Ishikawa (cell line): ENCODE data around the gene MVK.

Source experiments
- CEBPB ChIP-seq: IDR thresholded peaks from 2 replicates; pipeline ENCODE4 v1.6.1; 2012
- CREB1 ChIP-seq: IDR thresholded peaks from 2 replicates; pipeline ENCODE4 v1.6.1; 2012; ENCODE audit warnings: low read depth
- EGR1 ChIP-seq: IDR thresholded peaks from 2 replicates; pipeline ENCODE4 v1.6.1; 2012
- EP300 ChIP-seq: IDR thresholded peaks from 2 replicates; pipeline ENCODE4 v1.6.1; 2012; ENCODE audit warnings: borderline replicate concordance
- FOXM1 ChIP-seq: IDR thresholded peaks from 2 replicates; pipeline ENCODE4 v1.6.1; 2012; ENCODE audit warnings: low read depth, borderline replicate concordance
- NFIC ChIP-seq: IDR thresholded peaks from 2 replicates; pipeline ENCODE4 v1.6.1; 2012
- RAD21 ChIP-seq: IDR thresholded peaks from 2 replicates; pipeline ENCODE4 v1.6.1; 2012; ENCODE audit warnings: low read depth
- TAF1 ChIP-seq: IDR thresholded peaks from 2 replicates; pipeline ENCODE4 v1.6.1; 2012; ENCODE audit warnings: low read depth, mild to moderate bottlenecking
- TCF12 ChIP-seq: IDR thresholded peaks from 2 replicates; pipeline ENCODE4 v1.6.1; 2012; ENCODE audit warnings: low read depth
- TEAD4 ChIP-seq: IDR thresholded peaks from 2 replicates; pipeline ENCODE4 v1.6.1; 2012
- YY1 ChIP-seq: IDR thresholded peaks from 2 replicates; pipeline ENCODE4 v1.6.1; 2012; ENCODE audit warnings: low read depth
- ZBTB7A ChIP-seq: IDR thresholded peaks from 2 replicates; pipeline ENCODE4 v1.6.1; 2012; ENCODE audit warnings: low read depth
- TF ChIP-seq, protein P1 (sequence below): IDR thresholded peaks from 2 replicates; pipeline ENCODE4 v1.6.1; 2012
- TF ChIP-seq, protein P2 (sequence below): IDR thresholded peaks from 2 replicates; pipeline ENCODE4 v1.6.1; 2012
- TF ChIP-seq, protein P3 (sequence below): IDR thresholded peaks from 2 replicates; pipeline ENCODE4 v1.6.1; 2012; ENCODE audit warnings: low read depth, mild to moderate bottlenecking

The MVK gene

DNA sequence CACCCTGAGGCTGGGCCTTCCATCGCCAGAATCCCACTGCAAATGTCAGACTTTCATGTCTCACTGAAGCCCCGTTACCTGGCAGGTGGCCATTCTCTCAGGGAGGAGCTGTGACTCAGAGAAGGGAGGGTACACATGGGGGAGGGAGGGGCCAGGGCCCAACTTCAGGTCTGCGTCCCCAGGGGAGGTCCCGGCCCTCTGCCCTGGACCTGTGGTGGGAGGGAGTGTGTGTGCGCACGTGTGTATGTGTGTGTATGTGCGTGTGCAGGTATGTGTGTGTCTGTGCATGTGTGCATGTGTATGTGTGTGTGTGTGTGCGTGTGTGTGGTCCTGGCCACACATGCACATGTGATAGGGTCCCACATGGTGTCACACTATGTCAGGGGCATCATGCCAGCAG lies 50.9 kb downstream of the MVK start:
- TF ChIP-seq EP300 (no peak), NFIC (no peak), RAD21 (no peak), YY1 (no peak), TEAD4 (no peak), CREB1 (no peak), EGR1 (no peak), ZBTB7A (no peak)
- TF ChIP-seq, protein P1, sequence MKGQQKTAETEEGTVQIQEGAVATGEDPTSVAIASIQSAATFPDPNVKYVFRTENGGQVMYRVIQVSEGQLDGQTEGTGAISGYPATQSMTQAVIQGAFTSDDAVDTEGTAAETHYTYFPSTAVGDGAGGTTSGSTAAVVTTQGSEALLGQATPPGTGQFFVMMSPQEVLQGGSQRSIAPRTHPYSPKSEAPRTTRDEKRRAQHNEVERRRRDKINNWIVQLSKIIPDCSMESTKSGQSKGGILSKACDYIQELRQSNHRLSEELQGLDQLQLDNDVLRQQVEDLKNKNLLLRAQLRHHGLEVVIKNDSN: no peak
- TF ChIP-seq, protein P2, sequence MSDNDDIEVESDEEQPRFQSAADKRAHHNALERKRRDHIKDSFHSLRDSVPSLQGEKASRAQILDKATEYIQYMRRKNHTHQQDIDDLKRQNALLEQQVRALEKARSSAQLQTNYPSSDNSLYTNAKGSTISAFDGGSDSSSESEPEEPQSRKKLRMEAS: no peak
- TF ChIP-seq, protein P3, sequence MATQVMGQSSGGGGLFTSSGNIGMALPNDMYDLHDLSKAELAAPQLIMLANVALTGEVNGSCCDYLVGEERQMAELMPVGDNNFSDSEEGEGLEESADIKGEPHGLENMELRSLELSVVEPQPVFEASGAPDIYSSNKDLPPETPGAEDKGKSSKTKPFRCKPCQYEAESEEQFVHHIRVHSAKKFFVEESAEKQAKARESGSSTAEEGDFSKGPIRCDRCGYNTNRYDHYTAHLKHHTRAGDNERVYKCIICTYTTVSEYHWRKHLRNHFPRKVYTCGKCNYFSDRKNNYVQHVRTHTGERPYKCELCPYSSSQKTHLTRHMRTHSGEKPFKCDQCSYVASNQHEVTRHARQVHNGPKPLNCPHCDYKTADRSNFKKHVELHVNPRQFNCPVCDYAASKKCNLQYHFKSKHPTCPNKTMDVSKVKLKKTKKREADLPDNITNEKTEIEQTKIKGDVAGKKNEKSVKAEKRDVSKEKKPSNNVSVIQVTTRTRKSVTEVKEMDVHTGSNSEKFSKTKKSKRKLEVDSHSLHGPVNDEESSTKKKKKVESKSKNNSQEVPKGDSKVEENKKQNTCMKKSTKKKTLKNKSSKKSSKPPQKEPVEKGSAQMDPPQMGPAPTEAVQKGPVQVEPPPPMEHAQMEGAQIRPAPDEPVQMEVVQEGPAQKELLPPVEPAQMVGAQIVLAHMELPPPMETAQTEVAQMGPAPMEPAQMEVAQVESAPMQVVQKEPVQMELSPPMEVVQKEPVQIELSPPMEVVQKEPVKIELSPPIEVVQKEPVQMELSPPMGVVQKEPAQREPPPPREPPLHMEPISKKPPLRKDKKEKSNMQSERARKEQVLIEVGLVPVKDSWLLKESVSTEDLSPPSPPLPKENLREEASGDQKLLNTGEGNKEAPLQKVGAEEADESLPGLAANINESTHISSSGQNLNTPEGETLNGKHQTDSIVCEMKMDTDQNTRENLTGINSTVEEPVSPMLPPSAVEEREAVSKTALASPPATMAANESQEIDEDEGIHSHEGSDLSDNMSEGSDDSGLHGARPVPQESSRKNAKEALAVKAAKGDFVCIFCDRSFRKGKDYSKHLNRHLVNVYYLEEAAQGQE: no peak

DNA sequence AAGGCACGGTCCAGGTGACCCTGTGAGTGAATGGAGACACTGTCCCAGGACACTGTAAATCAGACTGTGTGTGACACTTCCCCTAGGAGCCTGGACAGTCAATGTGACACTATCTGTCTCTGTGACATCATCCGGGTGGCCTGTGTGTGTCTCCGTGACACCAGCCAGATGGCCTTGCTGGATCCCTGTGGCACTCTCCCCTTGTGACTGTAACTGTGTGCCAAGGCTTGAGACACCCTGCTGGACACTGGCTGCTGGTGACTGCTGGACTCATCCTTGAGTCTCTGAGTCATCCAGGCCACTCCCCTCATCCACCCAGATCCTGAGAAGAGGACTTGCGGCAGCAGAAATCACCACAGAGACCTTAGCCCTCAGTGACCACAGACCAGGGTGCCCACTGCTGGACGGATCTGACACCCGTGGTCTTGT lies 51.6 kb downstream of the MVK start:
- TF ChIP-seq, protein P3: no peak

DNA sequence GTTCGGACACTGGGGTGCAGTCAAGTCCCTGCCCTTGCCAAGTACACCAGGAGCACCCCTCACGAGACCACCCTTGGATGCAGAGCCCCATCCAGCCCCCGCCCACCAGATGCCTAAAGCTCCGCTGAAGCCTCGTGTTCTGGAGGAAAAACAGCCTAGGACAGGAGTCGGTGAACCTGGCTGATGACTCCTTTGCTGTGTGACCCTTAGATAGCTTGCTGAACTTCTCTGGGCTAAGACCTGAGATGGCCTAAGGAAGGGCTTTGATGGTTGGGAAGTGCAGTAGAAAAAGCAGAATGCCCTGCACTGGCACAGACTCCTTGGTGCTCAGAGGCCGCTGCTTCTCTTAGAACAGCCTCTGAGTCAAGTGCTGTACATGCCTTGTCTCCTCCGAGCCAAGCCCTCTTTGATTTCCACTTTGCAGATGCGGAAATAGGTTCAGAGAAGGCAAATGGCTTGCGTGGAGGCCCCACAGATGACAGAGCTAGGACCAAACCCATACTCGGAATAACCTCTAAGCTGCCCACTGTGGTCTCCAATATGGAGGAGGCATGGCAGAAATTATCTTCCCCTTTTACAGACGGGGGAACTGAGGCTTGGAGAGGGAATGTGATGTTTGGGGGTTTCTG lies 52.3 kb downstream of the MVK start:
- TF ChIP-seq RAD21 (no peak), FOXM1 (no peak), CEBPB (no peak), NFIC (no peak), TEAD4 (no peak), TAF1 (no peak), YY1 (no peak), EGR1 (no peak), CREB1 (no peak), TCF12 (no peak), ZBTB7A (no peak), EP300 (no peak)
- TF ChIP-seq, protein P3: no peak
- TF ChIP-seq, protein P2: no peak
- TF ChIP-seq, protein P1: no peak

DNA sequence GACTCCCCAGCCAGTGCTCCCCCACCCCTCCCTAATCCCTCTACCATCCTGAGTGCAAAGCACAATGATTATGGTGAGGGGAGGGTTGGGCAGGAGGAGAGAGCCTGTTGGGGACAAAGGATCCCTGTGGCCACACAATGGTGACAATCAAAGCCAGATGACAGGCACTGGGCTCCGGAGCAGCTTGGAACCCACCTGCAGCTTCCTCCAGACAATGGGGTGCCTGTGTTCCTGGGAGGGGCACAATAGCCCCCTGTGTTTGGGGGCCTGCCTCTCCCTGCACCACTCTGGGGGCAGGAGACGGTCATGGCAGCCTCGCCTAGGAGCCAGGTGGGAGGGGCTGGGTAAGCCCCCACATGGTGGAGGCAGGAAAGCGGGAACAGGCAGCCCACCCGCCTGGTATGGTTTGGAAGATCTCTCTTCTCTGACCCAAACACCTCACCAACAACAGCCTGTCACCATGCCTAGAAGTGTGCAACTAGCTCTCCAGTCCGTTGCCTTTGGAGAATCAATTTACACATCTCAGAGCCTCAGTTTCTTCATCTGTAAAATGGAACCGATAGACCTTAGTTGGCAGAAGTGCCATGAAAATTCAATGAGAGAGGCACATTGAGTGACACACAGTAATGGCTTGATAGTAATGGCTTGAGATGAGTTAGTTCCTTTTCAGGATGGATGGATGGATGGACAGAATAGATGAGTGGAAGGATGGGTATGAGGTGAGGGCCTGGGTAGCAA lies 53.0 kb downstream of the MVK start:
- TF ChIP-seq CREB1 (no peak), CEBPB (no peak), EGR1 (no peak), FOXM1 (no peak), TCF12 (no peak), ZBTB7A (no peak), RAD21 (no peak), TEAD4 (no peak), NFIC (no peak), EP300 (no peak), TAF1 (no peak), YY1 (no peak)
- TF ChIP-seq, protein P2: no peak
- TF ChIP-seq, protein P3: no peak
- TF ChIP-seq, protein P1: no peak
